Measurements from ENCODE around the gene SLC41A1. TPM values are rescaled to one million over a fixed set of nuclear protein-coding genes. Genes with fewer than 3 reads are reported as not detected.
A peak's percentile ranks its signal among the peaks of the same experiment; 100 is the strongest.

Gene SLC41A1
- total RNA-seq, 3 donors from 2014 or later = 2.1 to 25.0 (median 4.9) TPM

- peak; percentile 86 for ATAC-seq
- H3K4me3 ChIP-seq = peak within 1 kb of the TSS; percentile 65
- H3K36me3 ChIP-seq (ENCODE audit: low read depth) = no peaks in the 10 kb centered on the region
- H3K4me1 ChIP-seq (ENCODE audit: low read depth) = peaks cover 17% of the 10 kb centered on the region
- peak; percentile 96 to 99 (median 98) for DNase-seq
- H3K9me3 ChIP-seq = no peaks in the 10 kb centered on the region
- TF ChIP-seq CTCF (IDR thresholded peaks at IDR 0.05) = no peak
- intact Hi-C loops (cut with DNase I, micrococcal nuclease) = no loop called here
Observed at GRCh38 chr1:205750138-205751035, 62.6 kb downstream of the SLC41A1 start, which contains the start of gene NUCKS1. NUCKS1 (minus strand) TSS chr1:205750182; CDS start chr1:205749973, 209 bp downstream.

- H3K4me1 ChIP-seq (ENCODE audit: low read depth) = peaks cover 17% of the 10 kb centered on the region
- peak overlapping the region; percentile 65 for H3K4me3 ChIP-seq
- ATAC-seq = peak; percentile 91
- no peaks in the 10 kb centered on the region for H3K9me3 ChIP-seq
- intact Hi-C loops (cut with DNase I, micrococcal nuclease) = no loop called here
- TF ChIP-seq CTCF (IDR thresholded peaks at IDR 0.05) = no peak
- H3K36me3 ChIP-seq (ENCODE audit: low read depth) = no peaks in the 10 kb centered on the region
- peak; percentile 95 to 98 (median 98) for DNase-seq
Observed at GRCh38 chr1:205749234-205750137, 63.5 kb downstream of the SLC41A1 start.

- peaks cover 19% of the 10 kb centered on the region for H3K4me1 ChIP-seq (ENCODE audit: low read depth)
- no peak for TF ChIP-seq CTCF (IDR thresholded peaks at IDR 0.05)
Observed at GRCh38 chr1:205748403-205749233, 64.4 kb downstream of the SLC41A1 start.

GRCh38 chr1:205746757-205747412 is 66.1 kb downstream of the SLC41A1 start:
- peaks cover 19% of the 10 kb centered on the region for H3K4me1 ChIP-seq (ENCODE audit: low read depth)
- ATAC-seq (no peak), DNase-seq (no peak)
- no peaks in the 10 kb centered on the region for H3K36me3 ChIP-seq (ENCODE audit: low read depth)
- intact Hi-C loops (cut with DNase I, micrococcal nuclease) = no loop called here
- H3K4me3 ChIP-seq = no peak overlapping the region
- no peak for TF ChIP-seq CTCF (IDR thresholded peaks at IDR 0.05)
- H3K9me3 ChIP-seq = no peaks in the 10 kb centered on the region

More at GRCh38 chr1:205748403-205749233, 64.4 kb downstream of the SLC41A1 start:
- H3K9me3 ChIP-seq = no peaks in the 10 kb centered on the region
- peak in 1 of 3 donors; percentile 41 for DNase-seq
- H3K36me3 ChIP-seq (ENCODE audit: low read depth) = no peaks in the 10 kb centered on the region
- intact Hi-C loops (cut with DNase I, micrococcal nuclease) = no loop called here
- ATAC-seq = peak; percentile 33
- H3K4me3 ChIP-seq = peak overlapping the region; percentile 65

All from mucosa of descending colon (tissue), 3 donors.